ENCODE results near the gene PHF2. TPM values are rescaled to one million over a fixed set of nuclear protein-coding genes. Genes with fewer than 3 reads are reported as not detected.

The PHF2 gene
- polyA plus RNA-seq, 2 donors: 11.7 to 17.9 TPM

DNA sequence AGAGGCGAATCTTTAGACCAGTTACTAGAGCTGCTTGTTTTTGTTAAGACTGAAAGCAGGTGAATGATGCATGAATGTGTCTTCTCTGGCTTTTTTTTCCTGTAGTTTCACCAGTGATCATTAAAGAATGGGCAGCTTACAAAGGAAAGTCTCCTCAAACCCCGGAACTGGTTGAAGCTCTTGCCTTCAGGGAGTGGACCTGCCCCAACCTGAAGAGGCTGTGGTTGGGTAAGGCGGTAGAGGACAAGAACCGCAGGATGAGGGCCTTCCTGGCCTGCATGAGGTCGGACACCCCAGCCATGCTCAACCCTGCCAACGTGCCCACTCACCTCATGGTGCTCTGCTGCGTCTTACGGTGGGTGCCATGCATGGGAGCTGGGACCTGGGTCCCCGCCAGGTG is 33.3 kb upstream of the PHF2 start:
- Histone ChIP-seq H3K4me3 (ENCODE audit: low read depth in 1 of 2, low read length in 2 of 2) (no peak overlapping the region), H3K27ac (ENCODE audit: low read depth in 2 of 2, low read length in 1 of 2) (no peak overlapping the region), H3K36me3 (ENCODE audit: control insufficient read depth in 2 of 2, insufficient read depth in 2 of 2, low read length in 1 of 2) (peaks cover 20 to 29% of the 10 kb centered on the region in 2 donors), H3K4me1 (ENCODE audit: control insufficient read depth in 2 of 2, insufficient read depth in 2 of 2, low read length in 1 of 2) (peaks cover 1 to 3% of the 10 kb centered on the region in 2 donors), H3K27me3 (ENCODE audit: control insufficient read depth in 1 of 2, insufficient read depth in 2 of 2, low read length in 2 of 2) (no peaks in the 10 kb centered on the region), H3K9me3 (ENCODE audit: control insufficient read depth in 2 of 2, insufficient read depth in 1 of 2, low read depth in 1 of 2, low read length in 1 of 2) (peaks cover 0 to 2% of the 10 kb centered on the region in 2 donors)
- 88 to 90% methylated on average over 9 of the region's 9 CpGs for WGBS, 2 donors

DNA sequence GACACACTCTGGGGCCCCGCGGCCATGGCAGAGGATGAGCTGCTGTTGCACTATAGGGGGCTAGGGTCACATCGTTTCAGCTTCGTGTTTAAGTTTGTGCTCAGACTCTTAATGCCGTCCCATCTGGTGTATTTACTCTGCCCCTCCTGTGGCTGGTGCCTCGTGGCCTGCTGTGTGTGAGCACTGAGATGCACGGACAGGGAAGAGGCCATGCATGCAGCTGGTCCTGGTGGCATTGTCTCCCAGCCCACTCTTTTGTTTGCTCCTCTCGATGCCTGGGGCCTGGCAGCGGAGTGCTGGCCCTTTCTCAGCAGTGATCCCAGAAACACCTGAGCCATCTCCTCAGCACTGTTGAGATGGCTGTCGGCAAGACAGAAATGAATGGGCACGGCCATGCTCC is 30.0 kb upstream of the PHF2 start:
- Histone ChIP-seq H3K4me1 (ENCODE audit: control insufficient read depth in 2 of 2, insufficient read depth in 2 of 2, low read length in 1 of 2) (peaks cover 3 to 6% of the 10 kb centered on the region in 2 donors), H3K9me3 (ENCODE audit: control insufficient read depth in 2 of 2, insufficient read depth in 1 of 2, low read depth in 1 of 2, low read length in 1 of 2) (peaks cover 0 to 2% of the 10 kb centered on the region in 2 donors), H3K27ac (ENCODE audit: low read depth in 2 of 2, low read length in 1 of 2) (no peak overlapping the region), H3K27me3 (ENCODE audit: control insufficient read depth in 1 of 2, insufficient read depth in 2 of 2, low read length in 2 of 2) (no peaks in the 10 kb centered on the region), H3K4me3 (ENCODE audit: low read depth in 1 of 2, low read length in 2 of 2) (no peak overlapping the region), H3K36me3 (ENCODE audit: control insufficient read depth in 2 of 2, insufficient read depth in 2 of 2, low read length in 1 of 2) (peaks cover 12 to 26% of the 10 kb centered on the region in 2 donors)
- 95 to 97% methylated on average over 11 of the region's 11 CpGs for WGBS, 2 donors

DNA sequence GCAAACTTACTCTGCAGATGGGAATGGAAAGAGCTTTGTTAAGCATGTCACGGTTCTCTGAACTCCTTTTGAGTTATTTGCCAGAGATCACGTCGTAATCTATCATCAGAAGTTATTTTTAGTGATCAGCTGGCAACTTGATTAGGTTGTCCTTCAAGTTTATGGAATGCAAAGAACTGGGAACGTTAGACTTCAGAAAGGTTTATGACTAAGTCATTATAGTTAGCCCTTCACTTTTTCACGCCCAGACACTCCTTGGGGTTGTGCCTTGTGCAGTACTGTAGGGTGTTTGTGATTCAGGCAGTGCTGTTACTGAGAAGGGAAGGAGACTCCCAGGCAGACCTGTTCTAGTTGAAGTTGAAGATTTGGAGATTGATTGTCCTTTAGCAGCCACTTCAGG is 26.8 kb upstream of the PHF2 start:
- Histone ChIP-seq H3K36me3 (ENCODE audit: control insufficient read depth in 2 of 2, insufficient read depth in 2 of 2, low read length in 1 of 2) (peaks cover 6 to 19% of the 10 kb centered on the region in 2 donors), H3K4me1 (ENCODE audit: control insufficient read depth in 2 of 2, insufficient read depth in 2 of 2, low read length in 1 of 2) (peaks cover under 1 to 5% of the 10 kb centered on the region in 2 donors), H3K27me3 (ENCODE audit: control insufficient read depth in 1 of 2, insufficient read depth in 2 of 2, low read length in 2 of 2) (no peaks in the 10 kb centered on the region), H3K4me3 (ENCODE audit: low read depth in 1 of 2, low read length in 2 of 2) (no peak overlapping the region), H3K9me3 (ENCODE audit: control insufficient read depth in 2 of 2, insufficient read depth in 1 of 2, low read depth in 1 of 2, low read length in 1 of 2) (no peaks in the 10 kb centered on the region), H3K27ac (ENCODE audit: low read depth in 2 of 2, low read length in 1 of 2) (peak overlapping the region in 1 of 2 donors; percentile 63)
- WGBS, 2 donors: 36 to 39% methylated on average over 5 of the region's 5 CpGs

DNA sequence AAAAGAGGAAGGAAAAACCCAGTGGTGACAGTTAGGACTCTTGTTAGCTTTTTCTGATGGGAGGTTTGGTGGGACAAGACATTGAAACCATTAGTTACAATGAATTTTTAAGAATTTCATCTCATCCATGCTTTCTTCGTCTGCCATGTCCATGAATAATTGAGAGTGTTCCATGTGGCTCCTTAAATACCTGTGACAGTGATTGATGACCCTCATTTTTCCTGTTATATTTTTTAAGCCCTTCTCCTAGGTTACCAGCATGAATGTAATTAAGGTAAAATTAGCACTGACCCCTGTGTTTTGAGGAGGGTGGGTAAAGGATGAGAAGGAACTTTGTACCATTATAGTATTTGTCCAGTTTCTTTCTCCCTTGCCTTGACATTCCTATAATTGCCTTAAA is 23.5 kb upstream of the PHF2 start:
- Histone ChIP-seq H3K27ac (ENCODE audit: low read depth in 2 of 2, low read length in 1 of 2) (no peak overlapping the region), H3K4me1 (ENCODE audit: control insufficient read depth in 2 of 2, insufficient read depth in 2 of 2, low read length in 1 of 2) (peaks cover 2 to 5% of the 10 kb centered on the region in 2 donors), H3K27me3 (ENCODE audit: control insufficient read depth in 1 of 2, insufficient read depth in 2 of 2, low read length in 2 of 2) (no peaks in the 10 kb centered on the region), H3K36me3 (ENCODE audit: control insufficient read depth in 2 of 2, insufficient read depth in 2 of 2, low read length in 1 of 2) (peaks cover 6 to 8% of the 10 kb centered on the region in 2 donors), H3K4me3 (ENCODE audit: low read depth in 1 of 2, low read length in 2 of 2) (no peak overlapping the region), H3K9me3 (ENCODE audit: control insufficient read depth in 2 of 2, insufficient read depth in 1 of 2, low read depth in 1 of 2, low read length in 1 of 2) (no peaks in the 10 kb centered on the region)
- WGBS, 2 donors: 92 to 98% methylated on average over 1 of the region's 1 CpG

DNA sequence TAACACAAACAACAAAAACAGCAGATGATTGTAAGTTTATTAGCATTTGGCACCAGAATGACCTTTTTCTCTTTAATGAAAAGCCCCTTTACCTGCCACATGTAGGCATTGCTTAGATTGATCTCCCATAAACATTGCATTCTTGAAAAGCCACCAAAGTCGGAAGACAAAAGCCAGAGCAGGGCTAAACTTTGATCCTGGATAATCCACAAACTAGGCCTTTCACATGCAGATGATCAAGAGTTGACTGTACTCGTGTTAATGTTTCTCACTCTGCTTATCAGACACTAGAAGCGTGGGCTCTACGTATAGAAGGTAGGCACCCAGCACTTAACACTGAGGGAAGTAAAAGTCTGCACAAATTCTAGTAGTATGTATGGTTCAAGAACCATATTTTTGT is 21.0 kb upstream of the PHF2 start:
- no peak overlapping the region for H3K27ac ChIP-seq (ENCODE audit: low read depth in 2 of 2, low read length in 1 of 2)
- WGBS, 2 donors: 75 to 79% methylated on average over 4 of the region's 4 CpGs
- no peaks in the 10 kb centered on the region for H3K27me3 ChIP-seq (ENCODE audit: control insufficient read depth in 1 of 2, insufficient read depth in 2 of 2, low read length in 2 of 2)
- no peaks in the 10 kb centered on the region for H3K9me3 ChIP-seq (ENCODE audit: control insufficient read depth in 2 of 2, insufficient read depth in 1 of 2, low read depth in 1 of 2, low read length in 1 of 2)
- H3K4me3 ChIP-seq (ENCODE audit: low read depth in 1 of 2, low read length in 2 of 2): no peak overlapping the region
- peaks cover 2% of the 10 kb centered on the region in 2 donors for H3K4me1 ChIP-seq (ENCODE audit: control insufficient read depth in 2 of 2, insufficient read depth in 2 of 2, low read length in 1 of 2)
- peaks cover 15 to 21% of the 10 kb centered on the region in 2 donors for H3K36me3 ChIP-seq (ENCODE audit: control insufficient read depth in 2 of 2, insufficient read depth in 2 of 2, low read length in 1 of 2)

DNA sequence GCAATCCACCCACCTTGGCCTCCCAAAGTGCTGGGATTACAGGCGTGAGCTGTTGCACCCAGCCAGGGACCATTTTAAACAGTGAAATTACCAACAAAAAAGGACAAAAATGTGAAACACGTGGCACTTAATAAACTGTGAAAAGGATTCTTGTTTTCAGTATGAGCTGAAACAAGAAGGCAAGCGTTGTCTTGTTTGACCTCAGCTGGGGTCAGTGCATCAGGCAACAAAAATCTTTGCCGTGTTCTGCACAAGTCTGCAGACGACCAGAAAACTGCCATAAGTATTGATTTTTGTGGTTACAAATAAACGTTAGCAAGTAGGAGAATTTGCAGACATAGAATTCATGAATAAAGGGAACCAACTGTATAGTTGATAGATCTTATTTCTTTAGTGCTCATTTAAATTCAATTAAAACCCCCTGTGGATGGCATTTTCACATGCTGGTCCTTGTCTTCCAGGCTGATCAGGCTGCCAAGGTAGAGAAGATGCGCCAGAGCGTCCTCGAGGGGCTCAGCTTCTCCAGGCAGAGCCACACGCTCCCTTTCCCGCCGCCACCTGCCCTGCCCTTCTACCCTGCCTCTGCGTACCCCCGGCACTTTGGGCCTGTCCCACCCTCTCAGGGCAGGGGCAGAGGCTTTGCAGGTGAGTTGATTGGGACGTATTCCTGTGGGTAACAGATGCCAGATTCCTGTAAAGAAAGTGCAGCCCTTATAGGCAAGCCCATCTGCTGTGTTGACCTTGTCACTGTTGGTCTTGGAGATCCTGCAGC is 18.8 kb upstream of the PHF2 start:
- Histone ChIP-seq H3K36me3 (ENCODE audit: control insufficient read depth in 2 of 2, insufficient read depth in 2 of 2, low read length in 1 of 2) (peaks cover 15 to 21% of the 10 kb centered on the region in 2 donors), H3K9me3 (ENCODE audit: control insufficient read depth in 2 of 2, insufficient read depth in 1 of 2, low read depth in 1 of 2, low read length in 1 of 2) (no peaks in the 10 kb centered on the region), H3K4me1 (ENCODE audit: control insufficient read depth in 2 of 2, insufficient read depth in 2 of 2, low read length in 1 of 2) (peaks cover 0 to 2% of the 10 kb centered on the region in 2 donors), H3K27me3 (ENCODE audit: control insufficient read depth in 1 of 2, insufficient read depth in 2 of 2, low read length in 2 of 2) (no peaks in the 10 kb centered on the region), H3K4me3 (ENCODE audit: low read depth in 1 of 2, low read length in 2 of 2) (no peak overlapping the region), H3K27ac (ENCODE audit: low read depth in 2 of 2, low read length in 1 of 2) (no peak overlapping the region)
- WGBS, 2 donors: 87 to 92% methylated on average over 15 of the region's 15 CpGs

DNA sequence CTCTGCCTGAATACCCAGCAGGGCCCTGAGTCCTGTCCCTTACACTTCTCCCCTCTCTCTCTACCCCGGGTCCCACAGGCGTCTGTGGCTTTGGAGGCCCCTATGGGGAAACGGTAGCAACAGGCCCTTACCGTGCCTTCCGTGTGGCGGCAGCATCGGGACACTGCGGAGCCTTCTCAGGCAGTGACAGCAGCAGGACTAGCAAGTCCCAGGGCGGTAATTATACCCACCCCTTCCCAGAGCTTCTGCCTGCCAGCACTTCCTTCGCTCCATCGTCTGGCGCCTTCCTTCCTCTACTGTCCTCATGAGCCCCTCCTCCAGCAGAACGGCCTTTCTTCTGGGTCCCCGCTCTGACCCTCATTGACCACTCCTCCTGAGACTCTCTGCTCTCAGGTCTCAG is 17.9 kb upstream of the PHF2 start:
- H3K27me3 ChIP-seq (ENCODE audit: control insufficient read depth in 1 of 2, insufficient read depth in 2 of 2, low read length in 2 of 2): no peaks in the 10 kb centered on the region
- no peaks in the 10 kb centered on the region for H3K9me3 ChIP-seq (ENCODE audit: control insufficient read depth in 2 of 2, insufficient read depth in 1 of 2, low read depth in 1 of 2, low read length in 1 of 2)
- H3K27ac ChIP-seq (ENCODE audit: low read depth in 2 of 2, low read length in 1 of 2): no peak overlapping the region
- no peak overlapping the region for H3K4me3 ChIP-seq (ENCODE audit: low read depth in 1 of 2, low read length in 2 of 2)
- peaks cover 20 to 24% of the 10 kb centered on the region in 2 donors for H3K36me3 ChIP-seq (ENCODE audit: control insufficient read depth in 2 of 2, insufficient read depth in 2 of 2, low read length in 1 of 2)
- peaks cover 0 to 2% of the 10 kb centered on the region in 2 donors for H3K4me1 ChIP-seq (ENCODE audit: control insufficient read depth in 2 of 2, insufficient read depth in 2 of 2, low read length in 1 of 2)
- WGBS, 2 donors: 92% methylated on average over 14 of the region's 14 CpGs

DNA sequence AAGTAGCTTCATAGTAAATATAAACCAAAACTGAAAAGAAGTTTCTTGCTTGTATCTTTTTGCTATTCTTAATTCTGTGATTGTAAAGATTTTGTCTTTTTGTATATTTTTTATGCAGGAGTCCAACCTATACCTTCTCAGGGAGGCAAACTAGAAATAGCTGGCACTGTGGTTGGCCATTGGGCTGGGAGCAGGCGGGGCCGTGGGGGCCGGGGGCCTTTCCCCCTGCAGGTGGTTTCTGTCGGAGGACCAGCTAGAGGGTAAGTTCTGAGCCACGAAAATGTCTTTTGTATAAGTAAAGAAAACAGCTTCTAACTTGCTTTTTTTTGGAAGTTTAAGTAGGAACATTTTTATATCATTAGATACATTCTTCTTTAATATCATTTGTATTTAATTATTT is 15.4 kb upstream of the PHF2 start:
- no peaks in the 10 kb centered on the region for H3K4me1 ChIP-seq (ENCODE audit: control insufficient read depth in 2 of 2, insufficient read depth in 2 of 2, low read length in 1 of 2)
- no peaks in the 10 kb centered on the region for H3K9me3 ChIP-seq (ENCODE audit: control insufficient read depth in 2 of 2, insufficient read depth in 1 of 2, low read depth in 1 of 2, low read length in 1 of 2)
- WGBS, 2 donors: 83 to 87% methylated on average over 5 of the region's 5 CpGs
- no peak overlapping the region for H3K4me3 ChIP-seq (ENCODE audit: low read depth in 1 of 2, low read length in 2 of 2)
- H3K27ac ChIP-seq (ENCODE audit: low read depth in 2 of 2, low read length in 1 of 2): no peak overlapping the region
- H3K36me3 ChIP-seq (ENCODE audit: control insufficient read depth in 2 of 2, insufficient read depth in 2 of 2, low read length in 1 of 2): peaks cover 22 to 26% of the 10 kb centered on the region in 2 donors
- H3K27me3 ChIP-seq (ENCODE audit: control insufficient read depth in 1 of 2, insufficient read depth in 2 of 2, low read length in 2 of 2): no peaks in the 10 kb centered on the region

DNA sequence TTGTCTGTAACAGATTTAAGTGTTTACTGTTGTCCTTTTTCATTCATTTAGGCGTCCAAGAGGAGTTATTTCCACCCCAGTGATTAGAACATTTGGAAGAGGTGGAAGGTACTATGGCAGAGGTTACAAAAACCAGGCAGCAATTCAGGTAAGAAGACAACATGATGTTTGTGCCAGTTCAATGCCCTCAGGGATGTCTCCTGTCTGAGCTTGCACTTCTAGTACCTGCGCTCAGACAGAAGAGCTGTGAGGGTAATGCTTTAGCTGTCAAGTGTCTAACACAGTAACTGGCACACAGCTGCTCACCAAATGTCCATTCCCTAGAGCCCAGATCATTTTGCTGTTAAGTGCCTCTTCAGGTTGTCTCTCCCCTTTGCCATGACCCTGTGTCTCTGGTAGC is 14.2 kb upstream of the PHF2 start:
- no peaks in the 10 kb centered on the region for H3K27me3 ChIP-seq (ENCODE audit: control insufficient read depth in 1 of 2, insufficient read depth in 2 of 2, low read length in 2 of 2)
- 61 to 66% methylated on average over 2 of the region's 2 CpGs for WGBS, 2 donors

DNA sequence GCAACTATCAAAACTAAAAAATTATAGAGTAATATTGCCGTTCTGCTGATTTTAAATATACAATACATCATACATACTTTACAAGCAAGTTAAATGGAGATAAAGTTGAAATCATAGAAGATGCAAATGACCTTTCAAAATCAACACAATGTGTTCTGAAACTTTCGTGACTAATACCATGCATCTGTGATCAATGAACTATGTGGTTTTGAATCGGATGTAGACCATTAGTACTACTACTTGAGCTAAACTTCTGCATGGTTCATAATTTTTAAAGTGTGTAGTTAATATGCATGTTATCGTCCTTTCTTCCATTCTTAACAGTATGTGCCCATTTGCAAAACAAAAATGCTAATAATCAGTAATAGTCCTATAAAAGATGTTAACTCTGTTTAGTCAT is 11.3 kb upstream of the PHF2 start:
- peaks cover 2 to 10% of the 10 kb centered on the region in 2 donors for H3K4me1 ChIP-seq (ENCODE audit: control insufficient read depth in 2 of 2, insufficient read depth in 2 of 2, low read length in 1 of 2)
- H3K27me3 ChIP-seq (ENCODE audit: control insufficient read depth in 1 of 2, insufficient read depth in 2 of 2, low read length in 2 of 2): no peaks in the 10 kb centered on the region
- H3K9me3 ChIP-seq (ENCODE audit: control insufficient read depth in 2 of 2, insufficient read depth in 1 of 2, low read depth in 1 of 2, low read length in 1 of 2): no peaks in the 10 kb centered on the region
- no peak overlapping the region for H3K27ac ChIP-seq (ENCODE audit: low read depth in 2 of 2, low read length in 1 of 2)
- no peak overlapping the region for H3K4me3 ChIP-seq (ENCODE audit: low read depth in 1 of 2, low read length in 2 of 2)
- 76 to 88% methylated on average over 4 of the region's 4 CpGs for WGBS, 2 donors
- H3K36me3 ChIP-seq (ENCODE audit: control insufficient read depth in 2 of 2, insufficient read depth in 2 of 2, low read length in 1 of 2): peaks cover 8 to 9% of the 10 kb centered on the region in 2 donors

More for the DNA sequence above, 14.2 kb upstream of the PHF2 start:
- no peaks in the 10 kb centered on the region for H3K9me3 ChIP-seq (ENCODE audit: control insufficient read depth in 2 of 2, insufficient read depth in 1 of 2, low read depth in 1 of 2, low read length in 1 of 2)
- no peak overlapping the region for H3K4me3 ChIP-seq (ENCODE audit: low read depth in 1 of 2, low read length in 2 of 2)
- peaks cover 22 to 26% of the 10 kb centered on the region in 2 donors for H3K36me3 ChIP-seq (ENCODE audit: control insufficient read depth in 2 of 2, insufficient read depth in 2 of 2, low read length in 1 of 2)
- peaks cover 0 to 4% of the 10 kb centered on the region in 2 donors for H3K4me1 ChIP-seq (ENCODE audit: control insufficient read depth in 2 of 2, insufficient read depth in 2 of 2, low read length in 1 of 2)
- no peak overlapping the region for H3K27ac ChIP-seq (ENCODE audit: low read depth in 2 of 2, low read length in 1 of 2)
